A673 (cell line): ENCODE measurements around the gene SLC6A18. TPM values are rescaled to one million over a fixed set of nuclear protein-coding genes. Genes with fewer than 3 reads are reported as not detected.
A peak's percentile ranks its signal among the peaks of the same experiment; 100 is the strongest.

Source experiments
- BruUV-seq: library from RNA; stranded (reverse); fragments of 400-500 nt; replicated peaks from 2 replicates; lab custom pipeline; 2021; lab: Mats Ljungman, UMichigan
- CTCF ChIA-PET: fragments of 300-600 bp; sonication (Branson Sonifier 250); formaldehyde crosslinking; loops from one replicate; lab custom pipeline; 2022; ENCODE audit warnings: antibody characterized with exemption; lab: Charles Lee
- POLR2A ChIA-PET: fragments of 300-600 bp; sonication (Branson Sonifier 250); formaldehyde crosslinking; loops from one replicate; lab custom pipeline; 2022; ENCODE audit warnings: antibody characterized with exemption; ENCODE audit not compliant: low non-redundant PET; lab: Charles Lee
- DNase-seq: peaks from one replicate; pipeline ENCODE4 v3.0.0-alpha.2; 2015; ENCODE audit warnings: low spot score
- H3K27ac ChIP-seq: fragments of 200-600 bp; sonication (generic); 2 replicates; pipeline ENCODE4 v1.5.1; 2016; ENCODE audit warnings: mixed run types, low read depth, mild to moderate bottlenecking, mixed read lengths, antibody characterized with exemption, low read length; ENCODE audit not compliant: poor library complexity, severe bottlenecking
- H3K27me3 ChIP-seq: fragments of 200-600 bp; sonication (generic); replicated peaks from 2 replicates; pipeline ENCODE4 v1.6.1; 2017; ENCODE audit warnings: mixed run types, low read depth, mild to moderate bottlenecking, mixed read lengths, antibody characterized with exemption, low read length; ENCODE audit not compliant: insufficient read depth, poor library complexity
- H3K36me3 ChIP-seq: fragments of 200-600 bp; sonication (generic); 2 replicates; pipeline ENCODE4 v1.6.1; 2016; ENCODE audit warnings: mixed run types, mild to moderate bottlenecking, mixed read lengths, antibody characterized with exemption, low read length; ENCODE audit not compliant: insufficient read depth, poor library complexity, severe bottlenecking
- H3K4me1 ChIP-seq: fragments of 200-600 bp; sonication (generic); 2 replicates; pipeline ENCODE4 v1.6.1; 2017; ENCODE audit warnings: mixed run types, mild to moderate bottlenecking, mixed read lengths, antibody characterized with exemption, low read length; ENCODE audit not compliant: insufficient read depth, poor library complexity, severe bottlenecking
- H3K4me3 ChIP-seq: fragments of 200-600 bp; sonication (generic); 2 replicates; pipeline ENCODE4 v1.5.1; 2016; ENCODE audit warnings: low read depth, mixed run types, mild to moderate bottlenecking, mixed read lengths, low read length; ENCODE audit not compliant: poor library complexity, severe bottlenecking
- H3K9me3 ChIP-seq: fragments of 200-600 bp; sonication (generic); 2 replicates; pipeline ENCODE4 v1.6.1; 2016; ENCODE audit warnings: mixed run types, low read depth, mild to moderate bottlenecking, mixed read lengths, antibody characterized with exemption, low read length; ENCODE audit not compliant: poor library complexity, severe bottlenecking
- EZH2 ChIP-seq: fragments of 200-600 bp; sonication (generic); IDR thresholded peaks from 2 replicates; pipeline ENCODE4 v1.6.1; 2017; ENCODE audit warnings: borderline replicate concordance, low read depth, mild to moderate bottlenecking, mixed read lengths, antibody characterized with exemption, low read length; ENCODE audit not compliant: poor library complexity, severe bottlenecking
- intact Hi-C: fragments of 100-400 bp; cut with micrococcal nuclease; formaldehyde crosslinking; loops from one replicate; pipeline ENCODE4 v1.10.0; 2022; ENCODE audit not compliant: unreplicated experiment
- total RNA-seq: library from RNA; stranded (reverse); gene quantifications from 2 replicates; pipeline ENCODE4 v1.2.3, GENCODE V29; 2021
- TF ChIP-seq, protein P1 (sequence below): fragments of 300-800, 200-600 bp; sonication (generic); conservative IDR thresholded peaks from 2 replicates; pipeline ENCODE4 v1.5.1; 2017; ENCODE audit warnings: low read depth, mild to moderate bottlenecking, antibody characterized with exemption, low read length, moderate library complexity, mixed read lengths

Gene SLC6A18
- total RNA-seq, 1 experiment from 2014 or later, result not detected

DNA sequence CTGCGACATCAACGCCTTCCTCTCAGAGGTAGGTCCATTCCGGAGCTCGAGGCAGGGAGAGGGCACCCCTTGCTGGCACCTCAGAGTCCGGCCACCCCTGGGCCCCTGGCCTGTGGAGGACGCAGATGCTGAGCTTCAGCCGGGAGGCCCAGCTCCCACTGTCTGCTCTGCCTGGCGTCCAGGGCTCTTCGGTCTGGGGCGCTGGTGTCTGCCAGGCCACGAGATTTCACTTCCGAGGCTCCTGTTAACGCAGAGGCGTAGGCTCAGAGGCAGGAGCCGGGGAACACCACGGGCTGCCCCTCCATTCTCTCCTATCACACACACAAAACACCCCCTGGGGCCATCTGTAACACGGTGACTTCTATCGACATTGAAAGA lies 8.3 kb upstream of the SLC6A18 start:
- ChIA-PET CTCF (no interaction called here), POLR2A (no interaction called here)
- H3K27ac ChIP-seq, result no peak overlapping the region
- no peaks in the 10 kb centered on the region for H3K4me1 ChIP-seq
- no TSS peak for BruUV-seq
- no peaks in the 10 kb centered on the region for H3K36me3 ChIP-seq
- no peak for DNase-seq
- intact Hi-C loops, result no loop called here
- no peak overlapping the region for H3K4me3 ChIP-seq
- no peaks in the 10 kb centered on the region for H3K9me3 ChIP-seq
- TF ChIP-seq, protein P1, sequence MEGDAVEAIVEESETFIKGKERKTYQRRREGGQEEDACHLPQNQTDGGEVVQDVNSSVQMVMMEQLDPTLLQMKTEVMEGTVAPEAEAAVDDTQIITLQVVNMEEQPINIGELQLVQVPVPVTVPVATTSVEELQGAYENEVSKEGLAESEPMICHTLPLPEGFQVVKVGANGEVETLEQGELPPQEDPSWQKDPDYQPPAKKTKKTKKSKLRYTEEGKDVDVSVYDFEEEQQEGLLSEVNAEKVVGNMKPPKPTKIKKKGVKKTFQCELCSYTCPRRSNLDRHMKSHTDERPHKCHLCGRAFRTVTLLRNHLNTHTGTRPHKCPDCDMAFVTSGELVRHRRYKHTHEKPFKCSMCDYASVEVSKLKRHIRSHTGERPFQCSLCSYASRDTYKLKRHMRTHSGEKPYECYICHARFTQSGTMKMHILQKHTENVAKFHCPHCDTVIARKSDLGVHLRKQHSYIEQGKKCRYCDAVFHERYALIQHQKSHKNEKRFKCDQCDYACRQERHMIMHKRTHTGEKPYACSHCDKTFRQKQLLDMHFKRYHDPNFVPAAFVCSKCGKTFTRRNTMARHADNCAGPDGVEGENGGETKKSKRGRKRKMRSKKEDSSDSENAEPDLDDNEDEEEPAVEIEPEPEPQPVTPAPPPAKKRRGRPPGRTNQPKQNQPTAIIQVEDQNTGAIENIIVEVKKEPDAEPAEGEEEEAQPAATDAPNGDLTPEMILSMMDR, result no peak
- no peak for TF ChIP-seq EZH2
- no peaks in the 10 kb centered on the region for H3K27me3 ChIP-seq

DNA sequence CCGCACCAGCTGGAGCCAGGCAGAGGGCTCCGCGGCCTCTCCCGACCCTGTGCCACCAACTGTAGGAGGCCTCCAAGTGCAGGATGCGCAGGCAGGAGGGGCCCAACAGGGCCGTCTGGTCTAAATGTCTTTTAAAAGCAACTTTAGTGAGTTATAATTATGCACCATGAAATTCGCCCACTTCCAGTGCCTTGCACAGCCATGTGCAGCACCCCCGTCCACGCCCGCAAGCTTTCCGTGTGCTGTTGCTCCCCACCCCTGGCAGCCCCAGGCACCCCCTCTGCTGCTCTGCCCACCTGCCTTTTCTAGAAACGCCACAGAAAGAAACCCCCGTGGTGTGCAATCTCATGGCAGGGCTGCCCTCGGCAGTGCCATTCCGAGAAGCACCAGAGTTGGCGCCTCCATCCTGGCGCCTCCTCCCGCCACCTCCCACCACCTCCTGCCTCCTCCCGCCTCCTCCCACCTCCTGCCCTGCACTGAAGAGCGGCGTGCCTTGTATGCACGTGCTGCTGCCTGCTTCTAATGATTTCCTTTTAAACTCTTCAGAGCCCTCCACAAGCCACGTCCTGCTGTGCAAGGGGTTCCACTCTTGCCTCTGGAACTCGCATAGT lies 7.5 kb upstream of the SLC6A18 start:
- ChIA-PET CTCF (no interaction called here), POLR2A (no interaction called here)
- Histone ChIP-seq H3K27ac (no peak overlapping the region), H3K4me1 (no peaks in the 10 kb centered on the region), H3K4me3 (no peak overlapping the region), H3K27me3 (no peaks in the 10 kb centered on the region), H3K9me3 (no peaks in the 10 kb centered on the region), H3K36me3 (no peaks in the 10 kb centered on the region)
- peak; percentile 55 for DNase-seq
- TF ChIP-seq EZH2, result no peak
- TF ChIP-seq, protein P1, result no peak; the same call in 1 of the 2 replicates
- intact Hi-C loops, result no loop called here
- no TSS peak for BruUV-seq

GRCh38 chr5:1218351-1219080 lies 6.7 kb upstream of the SLC6A18 start:
- BruUV-seq, result no TSS peak
- H3K4me3 ChIP-seq, result no peak overlapping the region
- no peak for TF ChIP-seq EZH2
- TF ChIP-seq, protein P1, result no peak
- no peaks in the 10 kb centered on the region for H3K9me3 ChIP-seq
- H3K27me3 ChIP-seq, result no peaks in the 10 kb centered on the region
- no peak for DNase-seq
- no peaks in the 10 kb centered on the region for H3K36me3 ChIP-seq
- ChIA-PET POLR2A (no interaction called here), CTCF (no interaction called here)
- no peaks in the 10 kb centered on the region for H3K4me1 ChIP-seq
- no peak overlapping the region for H3K27ac ChIP-seq
- intact Hi-C loops, result no loop called here
